ENCODE results near the gene LRPAP1.
A peak's percentile ranks its signal among the peaks of the same experiment; 100 is the strongest.

Gene LRPAP1

DNA sequence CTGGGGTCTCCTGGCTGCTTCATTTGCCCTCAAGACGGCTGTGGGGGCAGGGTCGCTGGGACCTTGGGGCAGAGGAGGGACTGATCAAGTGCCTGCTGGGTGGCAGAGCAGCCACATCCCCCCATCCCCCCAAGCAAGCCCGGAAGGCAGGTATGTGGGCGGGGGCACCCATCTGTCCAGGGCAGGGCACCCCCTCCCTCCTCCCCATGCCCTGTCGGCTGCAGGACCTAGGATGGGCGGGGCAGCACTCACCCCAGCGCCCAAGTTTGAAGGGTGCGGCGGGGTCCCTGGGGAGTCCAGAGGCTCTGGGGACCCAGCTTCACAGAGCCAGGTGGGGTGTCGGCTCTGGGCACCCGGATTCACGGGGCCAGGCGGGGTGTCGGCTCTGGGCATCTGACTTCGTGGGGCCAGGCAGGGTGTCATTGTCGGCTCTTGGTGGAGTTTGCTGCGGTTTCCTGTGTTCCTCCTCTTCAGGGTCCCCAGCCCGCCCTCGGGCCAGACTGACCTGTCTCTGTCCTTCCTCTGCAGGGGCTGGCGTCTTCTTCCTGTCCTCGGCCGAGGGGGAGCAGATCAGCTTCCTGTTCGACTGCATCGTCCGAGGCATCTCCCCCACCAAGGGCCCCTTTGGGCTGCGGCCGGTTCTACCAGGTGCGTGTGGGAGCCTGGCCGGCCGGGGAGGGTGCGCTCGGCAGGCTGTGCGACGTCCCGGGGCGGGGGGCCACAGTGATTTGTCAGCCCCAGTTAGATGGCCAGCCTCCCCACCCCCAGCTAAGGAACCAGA is 47.0 kb downstream of the LRPAP1 start:
- DNase-seq (ENCODE audit: low spot score): no peak

DNA sequence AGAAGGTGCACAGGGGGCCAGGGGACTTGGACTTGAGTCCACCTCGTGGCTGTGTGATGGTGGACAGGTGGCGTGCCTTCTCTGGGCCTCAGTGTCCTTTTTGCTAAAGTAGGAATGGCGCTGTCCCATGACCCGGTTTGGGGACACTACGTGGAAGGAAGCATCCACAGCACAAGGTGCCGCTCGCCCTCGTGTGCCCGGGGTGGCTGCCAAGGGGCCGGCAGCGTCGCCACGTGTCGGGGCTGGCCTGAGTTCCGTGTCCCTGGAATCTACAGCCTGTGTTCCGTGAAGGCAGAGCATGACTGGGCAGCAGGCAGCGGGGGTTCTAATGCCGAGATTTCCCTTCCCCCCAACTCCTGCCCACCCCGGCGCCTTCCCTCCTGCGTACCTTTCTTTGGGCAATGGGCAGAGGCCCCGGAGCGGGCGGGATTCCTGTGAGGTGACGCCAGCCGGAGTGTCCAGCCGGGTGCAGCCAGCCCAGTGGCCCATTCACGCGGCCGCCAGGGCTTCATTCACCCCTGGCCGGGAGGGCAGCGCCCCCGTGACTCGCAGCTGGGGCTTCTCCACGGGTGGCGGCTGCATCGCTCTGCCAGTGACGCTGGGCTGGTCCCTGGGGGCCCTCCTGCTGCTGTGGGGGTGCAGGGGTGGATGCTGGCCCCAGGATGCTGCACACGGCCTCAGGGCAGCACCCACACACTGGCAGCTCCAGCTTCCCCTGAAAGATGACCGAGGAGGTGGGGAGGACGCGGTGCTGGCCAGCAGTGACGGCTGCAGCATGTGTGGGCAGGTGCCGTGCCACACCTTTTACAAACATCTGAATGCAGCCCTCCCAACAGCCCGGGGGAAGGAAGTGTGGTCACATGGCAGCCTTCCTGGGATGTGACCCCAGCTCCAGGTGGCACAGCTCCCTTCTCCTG is 47.9 kb downstream of the LRPAP1 start:
- DNase-seq (ENCODE audit: low spot score): no peak

DNA sequence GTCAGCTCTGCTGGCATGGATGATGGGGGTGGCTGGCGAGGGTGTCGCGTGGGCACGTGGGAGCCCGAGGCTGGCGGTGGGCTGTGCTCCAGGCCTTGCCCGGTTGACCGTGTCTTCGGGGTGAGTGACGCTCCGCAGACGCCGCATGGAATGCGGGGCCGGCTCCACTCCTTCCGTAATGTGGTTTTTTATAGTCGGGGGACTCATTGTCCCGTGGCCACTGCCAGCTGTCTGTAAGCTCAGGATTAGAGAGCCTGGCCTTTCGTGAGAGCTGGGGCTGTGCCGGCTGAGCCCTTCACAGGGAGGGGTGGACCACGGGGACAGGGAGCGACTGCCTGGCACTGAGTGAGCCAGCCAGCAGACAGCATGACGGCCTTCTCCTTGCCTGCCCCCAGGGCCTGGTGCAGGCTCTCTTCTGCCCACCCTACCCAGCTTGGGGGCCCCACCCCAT is 48.7 kb downstream of the LRPAP1 start:
- DNase-seq (ENCODE audit: low spot score): no peak

DNA sequence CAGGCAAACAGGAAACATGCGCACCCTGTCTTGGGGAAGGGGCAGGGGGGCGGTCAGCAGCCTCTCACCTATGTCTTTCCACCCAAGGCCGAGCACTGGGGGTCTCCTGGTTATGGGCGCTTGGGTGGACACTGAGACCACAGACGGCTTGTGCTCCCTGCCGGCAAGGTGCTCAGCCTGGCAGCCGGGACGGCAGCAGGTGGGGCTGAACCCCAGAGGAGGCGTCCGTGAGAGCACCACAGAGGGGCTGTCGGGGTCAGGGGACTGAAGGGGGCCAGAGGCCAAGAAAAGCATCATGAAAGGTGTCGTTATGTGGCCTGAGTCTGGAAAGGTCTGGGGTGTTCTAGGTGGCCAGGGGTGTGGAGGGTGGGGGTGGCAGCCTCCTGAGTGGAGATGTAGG is 49.5 kb downstream of the LRPAP1 start:
- no peak for DNase-seq (ENCODE audit: low spot score)

DNA sequence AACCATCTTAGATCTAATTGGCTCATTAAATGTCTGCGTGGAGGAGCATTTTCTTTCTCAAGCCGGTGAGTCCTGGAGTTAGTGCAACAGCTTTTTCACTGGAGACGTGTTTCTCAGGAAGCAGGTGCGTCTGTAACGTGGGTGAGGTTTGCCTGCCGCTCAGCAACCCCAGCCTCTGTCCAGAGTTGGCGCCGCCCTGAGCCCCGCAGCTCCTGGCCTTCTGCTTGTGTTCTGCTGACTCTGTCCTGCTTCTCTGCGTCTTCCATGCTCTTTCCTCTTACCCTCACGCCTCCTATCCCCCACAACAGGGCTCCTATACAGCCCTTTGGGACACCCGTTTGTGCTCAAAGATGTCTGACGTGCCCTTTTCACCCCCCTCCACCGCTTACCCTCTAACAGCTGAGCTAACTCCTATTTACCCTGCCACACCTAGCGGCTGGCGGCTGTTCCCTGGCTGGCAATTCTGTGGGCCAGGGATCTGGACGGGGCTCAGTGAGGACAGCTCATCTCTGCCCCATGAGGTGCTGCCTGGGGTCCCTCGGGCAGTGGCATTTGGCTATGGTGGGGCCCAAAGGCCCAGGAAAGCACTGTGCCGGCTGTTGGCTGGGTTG is 50.3 kb downstream of the LRPAP1 start:
- no peak for DNase-seq (ENCODE audit: low spot score)

DNA sequence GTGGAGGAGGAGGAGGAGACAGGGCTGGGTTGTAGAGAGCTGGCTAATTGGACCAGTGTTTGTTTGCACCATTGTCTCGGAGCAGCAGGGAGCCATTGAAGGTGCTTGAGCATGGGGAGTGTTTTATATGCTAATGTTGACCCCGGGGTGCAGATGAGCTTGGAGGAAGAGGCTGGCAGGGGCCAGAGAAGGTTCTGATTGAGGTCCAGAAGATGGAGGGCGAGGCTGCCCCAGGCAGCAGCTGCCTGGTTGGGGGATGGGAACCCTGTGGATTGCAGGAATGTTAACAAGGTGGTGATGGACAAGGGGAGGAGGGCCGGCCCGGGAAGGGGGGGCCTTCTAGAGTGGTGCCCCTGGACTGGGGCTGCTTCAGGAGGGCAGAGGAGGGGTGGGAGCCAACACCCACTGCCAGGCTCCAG is 51.1 kb downstream of the LRPAP1 start:
- no peak for DNase-seq (ENCODE audit: low spot score)

DNA sequence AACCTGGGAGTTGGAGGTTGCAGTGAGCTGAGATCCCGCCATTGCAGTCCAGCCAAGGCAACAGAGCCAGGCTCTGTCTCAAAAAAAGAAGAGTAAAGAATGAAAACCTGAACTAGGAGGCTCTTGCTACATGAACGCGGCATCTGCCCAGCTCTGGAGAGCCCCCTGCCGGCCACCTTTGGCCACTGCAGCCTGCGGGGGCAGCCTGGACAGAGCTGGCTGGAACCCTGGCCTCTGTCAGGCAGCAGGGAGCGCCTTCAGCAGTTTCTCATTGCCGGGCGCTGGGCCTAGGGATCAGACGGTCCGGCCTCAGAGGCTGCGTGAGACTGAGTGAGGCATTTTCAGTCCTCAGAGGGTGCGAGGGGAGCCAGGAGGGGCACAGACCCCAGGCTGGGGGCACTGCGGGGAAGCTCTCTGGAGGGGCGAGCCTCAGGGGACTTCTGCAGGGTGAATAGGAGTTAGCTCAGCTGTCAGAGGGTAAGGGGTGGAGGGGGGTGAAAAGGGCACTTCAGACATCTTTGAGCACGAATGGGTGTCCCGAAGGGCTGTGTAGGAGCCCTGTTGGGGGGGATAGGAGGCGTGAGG is 51.6 kb downstream of the LRPAP1 start:
- DNase-seq (ENCODE audit: low spot score): peak; percentile 90

DNA sequence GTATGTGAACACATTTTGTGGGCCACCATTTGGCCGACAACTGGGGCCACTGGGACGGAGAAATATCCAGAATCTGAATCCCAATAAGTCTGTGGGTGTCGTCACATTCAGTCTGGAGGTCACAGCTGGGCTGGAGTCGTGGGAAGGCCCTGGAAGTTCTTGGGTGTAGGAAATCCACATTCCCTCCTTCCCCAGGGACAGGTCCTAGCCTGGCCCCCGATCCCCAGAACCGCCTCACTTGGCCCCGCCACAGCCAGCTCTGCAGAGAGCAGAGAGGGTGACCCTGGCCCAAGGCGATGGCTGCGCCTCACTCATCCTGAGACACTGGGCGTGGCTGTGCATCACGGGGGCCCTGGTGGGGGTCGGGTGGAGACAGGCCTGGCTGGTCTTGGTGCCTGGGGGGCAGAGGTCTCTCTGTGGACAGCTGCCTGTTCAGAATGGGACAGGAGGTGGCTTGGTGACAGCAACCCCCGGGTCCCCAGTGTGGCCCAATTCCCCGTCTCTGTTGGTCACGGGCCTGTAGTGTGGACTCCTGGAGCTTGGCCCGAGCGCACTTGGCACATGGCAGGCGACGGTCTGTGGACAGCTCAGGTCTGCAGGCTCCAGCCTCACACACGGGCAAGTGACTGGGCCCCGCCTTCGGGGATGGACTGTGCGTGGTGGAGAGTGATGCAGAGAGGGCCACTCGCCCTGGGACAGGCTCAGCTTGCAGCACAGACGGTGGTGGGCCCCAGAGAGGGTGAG is 52.7 kb downstream of the LRPAP1 start:
- no peak for DNase-seq (ENCODE audit: low spot score)

DNA sequence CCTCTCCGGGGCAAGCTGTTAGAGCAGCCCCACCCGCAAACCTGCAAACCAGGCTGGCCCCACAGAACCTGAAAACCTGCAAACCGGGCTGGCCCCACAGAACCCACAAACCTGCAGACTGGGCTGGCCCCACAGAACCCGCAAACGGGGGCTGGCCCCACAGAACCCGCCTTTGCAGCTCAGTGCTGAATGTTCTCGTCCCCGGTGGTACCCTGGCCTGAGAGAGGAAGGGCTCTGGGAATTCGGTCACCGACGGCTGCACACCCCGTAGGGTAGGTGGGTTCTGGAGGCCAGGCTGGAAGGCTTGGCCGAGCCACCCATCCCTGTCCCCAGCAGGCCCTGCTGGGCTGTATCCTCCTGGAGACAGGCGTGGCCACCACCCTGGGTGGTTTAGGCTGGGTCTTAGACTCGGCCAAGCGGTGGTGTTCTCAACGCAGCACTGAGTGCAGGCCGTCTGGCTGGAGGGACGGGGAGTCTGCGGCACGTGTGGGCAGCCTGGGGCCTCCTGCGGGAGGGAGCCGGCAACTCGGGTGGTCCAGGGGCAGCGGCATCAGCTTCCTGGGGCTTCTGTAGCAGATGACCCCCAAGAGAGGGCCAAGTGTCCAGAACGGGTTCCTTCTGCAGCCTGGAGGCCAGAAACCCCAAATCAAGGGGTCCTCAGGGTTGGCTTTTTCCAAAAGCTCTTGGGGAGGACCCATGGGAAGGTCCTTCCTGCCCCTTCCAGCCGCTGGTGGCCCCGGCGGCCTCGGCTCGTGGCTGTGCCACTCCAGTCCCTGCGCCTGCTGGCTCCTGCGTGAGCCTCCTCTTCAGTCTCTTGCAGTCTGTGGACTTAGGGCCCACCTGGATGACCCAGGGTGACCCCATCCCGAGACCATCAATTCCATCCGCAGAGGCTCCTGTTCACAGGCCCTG is 53.5 kb downstream of the LRPAP1 start:
- no peak for DNase-seq (ENCODE audit: low spot score)

DNA sequence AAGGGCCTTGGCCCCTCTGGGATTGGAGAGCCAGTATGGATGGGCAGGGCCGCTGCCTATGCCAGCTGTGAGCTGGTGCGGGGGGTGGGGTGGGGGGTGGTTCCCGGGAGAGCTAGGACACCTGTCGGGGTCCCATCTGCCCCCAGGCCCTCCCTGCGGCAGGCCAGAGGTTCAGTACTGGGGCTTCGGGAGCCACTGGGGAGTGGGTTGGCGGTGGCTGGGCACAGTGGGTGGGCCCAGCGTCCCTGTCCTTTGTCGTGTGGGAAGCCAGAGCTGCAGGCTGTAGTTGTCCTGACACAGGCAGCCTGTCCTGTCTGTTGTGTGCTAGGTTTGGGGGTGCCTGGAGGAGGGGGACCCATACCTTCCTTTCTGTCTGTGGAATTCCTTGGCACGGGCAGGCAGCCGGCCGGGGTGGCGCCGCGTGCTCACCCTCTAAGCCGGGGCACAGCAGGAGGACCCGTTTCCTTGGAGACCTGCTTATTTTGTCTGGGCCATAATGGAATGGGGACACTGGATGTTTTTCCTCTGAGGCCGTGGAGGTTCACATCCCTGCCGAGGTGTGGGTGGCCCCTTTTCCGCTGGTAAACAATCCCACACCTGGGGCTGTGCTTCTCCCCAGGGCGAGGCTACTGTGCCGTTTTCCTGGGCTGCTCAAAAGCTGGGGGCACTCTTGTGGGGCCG is 54.3 kb downstream of the LRPAP1 start:
- no peak for DNase-seq (ENCODE audit: low spot score)

DNA sequence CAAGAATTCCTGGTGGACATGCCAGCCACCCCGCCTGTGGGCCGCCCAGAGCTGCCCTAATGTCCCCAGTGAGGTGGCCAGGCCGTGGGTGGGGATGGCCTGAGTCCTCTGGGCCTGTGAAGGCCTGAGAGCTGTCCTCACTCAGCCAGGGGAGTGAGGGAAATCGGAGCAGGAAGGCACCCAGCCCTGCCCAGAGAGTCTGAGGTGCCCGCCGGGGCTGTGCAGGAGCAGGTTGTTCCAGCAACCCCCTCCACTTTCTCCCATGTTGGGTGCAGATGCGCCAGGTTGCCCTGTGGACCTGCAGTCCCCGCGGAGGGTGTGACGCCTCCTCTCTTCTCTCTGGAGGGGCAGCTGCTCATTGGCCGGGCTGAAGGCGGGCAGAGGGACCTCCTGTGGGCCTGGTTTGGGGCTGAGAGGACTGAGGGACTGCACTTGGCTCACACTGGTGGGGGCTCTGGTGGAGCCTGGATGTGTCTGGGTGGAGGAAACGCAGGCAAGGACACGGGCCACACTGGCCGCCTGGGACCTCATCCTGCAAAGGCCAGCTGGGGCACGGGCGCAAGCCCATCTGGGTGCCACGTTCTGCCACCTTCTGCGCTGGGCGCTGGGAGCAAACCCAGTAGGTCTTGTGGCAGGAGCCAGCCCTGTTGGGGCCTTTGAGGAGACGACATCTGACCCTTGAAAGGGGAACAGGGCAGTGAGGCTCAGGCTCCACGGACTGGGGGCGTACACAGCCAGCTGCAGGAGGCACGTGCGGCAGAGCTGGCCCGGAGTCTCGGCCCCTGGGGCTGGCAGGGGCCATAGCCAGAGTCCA is 55.1 kb downstream of the LRPAP1 start:
- no peak for DNase-seq (ENCODE audit: low spot score)

DNA sequence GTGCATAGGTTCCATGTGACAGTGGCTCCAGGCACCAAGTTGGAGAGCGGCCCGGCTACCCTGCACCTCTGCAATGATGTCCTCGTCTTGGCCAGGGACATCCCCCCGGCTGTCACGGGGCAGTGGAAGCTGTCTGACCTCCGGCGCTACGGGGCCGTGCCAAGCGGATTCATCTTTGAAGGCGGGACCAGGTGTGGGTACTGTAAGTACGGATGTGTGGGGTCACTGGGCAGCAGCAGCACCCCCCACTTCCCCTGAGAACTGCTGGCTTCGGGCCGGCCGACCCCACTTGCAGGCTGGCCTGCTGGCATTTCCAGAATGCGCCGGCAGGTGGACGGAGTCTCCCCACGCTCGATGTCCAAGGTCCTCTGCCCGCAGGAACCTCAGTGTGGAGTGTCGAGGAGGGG is 55.9 kb downstream of the LRPAP1 start:
- no peak for DNase-seq (ENCODE audit: low spot score)

DNA sequence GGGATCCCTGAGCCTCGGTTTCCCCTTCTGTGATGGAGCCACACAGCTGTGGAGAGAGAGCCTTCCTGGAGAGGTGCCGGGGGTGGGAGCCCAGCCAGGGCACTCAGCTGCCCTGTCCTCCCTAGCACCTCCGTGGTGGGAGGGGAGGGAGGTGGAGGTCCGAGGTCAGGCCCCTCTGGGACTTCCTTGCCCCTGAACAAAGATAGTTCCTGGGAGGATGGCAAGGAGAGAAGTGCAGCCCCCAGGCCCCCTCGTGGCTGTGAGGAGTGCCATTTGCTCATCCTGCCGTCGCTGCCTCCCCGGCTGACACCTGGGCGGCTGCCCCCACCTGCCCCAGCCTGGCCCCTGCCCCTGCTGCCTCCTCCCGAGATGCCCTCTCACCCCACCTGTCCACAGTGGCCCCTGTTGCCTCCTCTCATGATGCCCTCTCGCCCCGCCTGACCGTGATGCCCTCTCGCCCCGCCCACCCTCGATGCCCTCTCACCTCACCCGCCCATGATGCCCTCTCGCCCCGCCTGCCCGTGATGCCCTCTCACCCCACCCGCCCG is 56.4 kb downstream of the LRPAP1 start:
- no peak for DNase-seq (ENCODE audit: low spot score)

DNA sequence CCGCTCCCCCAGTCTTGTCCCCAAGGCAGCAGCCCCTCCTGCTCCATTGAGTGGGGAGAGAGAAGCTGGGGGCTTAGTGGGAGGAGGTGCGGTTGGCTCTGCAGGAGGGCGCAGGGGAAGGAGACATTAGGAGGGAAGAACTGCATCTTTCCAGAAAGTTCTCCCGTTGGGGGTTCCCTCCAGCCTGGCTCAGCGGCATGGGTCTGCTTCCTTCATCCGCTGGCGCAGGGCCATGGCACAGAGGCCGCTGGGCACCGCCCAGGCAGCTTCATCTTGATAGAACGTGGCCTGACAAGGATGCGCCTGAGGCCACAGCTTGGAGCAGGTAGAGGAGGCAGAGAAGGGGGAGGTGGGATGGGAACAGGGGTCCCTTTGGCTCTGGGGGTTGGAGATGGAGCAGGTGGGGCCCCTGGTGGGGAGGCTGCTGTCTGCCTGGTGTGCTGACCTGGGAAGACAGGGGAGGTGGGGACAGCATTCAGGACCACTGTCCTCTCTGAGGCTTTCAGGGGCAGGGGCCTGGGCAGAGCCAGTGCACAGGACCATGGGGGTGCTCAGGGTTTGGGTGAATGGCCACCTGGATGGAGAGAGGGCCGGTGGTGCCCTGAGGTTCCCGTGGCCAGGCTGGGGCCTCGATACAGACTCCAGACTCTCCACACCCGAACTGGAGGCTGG is 57.0 kb downstream of the LRPAP1 start:
- DNase-seq (ENCODE audit: low spot score): no peak

DNA sequence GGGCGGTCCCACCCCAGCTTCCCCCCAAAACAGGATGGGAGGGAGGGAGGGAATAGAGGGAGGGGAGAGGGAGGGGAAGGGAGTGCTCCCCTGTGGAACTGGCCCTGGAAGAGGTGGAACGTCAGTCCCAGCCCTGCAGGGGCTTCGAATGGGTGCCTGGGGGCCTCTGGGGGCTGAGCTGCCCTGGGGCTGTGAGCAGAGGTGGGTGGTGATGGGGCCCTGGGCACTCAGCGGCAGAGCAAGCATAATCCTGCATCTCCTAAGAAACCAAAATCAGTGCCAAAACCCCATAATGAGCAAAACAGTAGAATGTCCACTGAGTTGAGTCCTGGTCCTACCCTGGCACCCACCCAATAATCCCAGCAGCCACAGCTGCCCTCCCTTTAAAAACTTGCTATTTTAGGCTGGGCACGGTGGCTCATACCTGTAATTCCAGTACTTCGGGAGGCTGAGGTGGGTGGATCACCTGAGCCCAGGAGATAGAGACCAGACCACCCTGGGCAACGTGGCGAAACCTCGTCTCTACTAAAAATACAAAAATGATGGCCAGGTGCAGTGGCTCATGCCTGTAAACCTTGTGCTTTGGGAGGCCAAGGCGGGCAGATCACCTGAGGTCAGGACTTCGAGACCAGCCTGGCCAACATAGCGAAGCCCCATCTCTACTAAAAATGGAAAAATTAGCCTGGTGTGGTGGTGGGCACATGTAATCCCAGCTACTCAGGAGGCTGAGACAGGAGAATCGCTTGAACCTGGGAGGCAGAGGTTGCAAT is 58.0 kb downstream of the LRPAP1 start:
- no peak for DNase-seq (ENCODE audit: low spot score)

DNA sequence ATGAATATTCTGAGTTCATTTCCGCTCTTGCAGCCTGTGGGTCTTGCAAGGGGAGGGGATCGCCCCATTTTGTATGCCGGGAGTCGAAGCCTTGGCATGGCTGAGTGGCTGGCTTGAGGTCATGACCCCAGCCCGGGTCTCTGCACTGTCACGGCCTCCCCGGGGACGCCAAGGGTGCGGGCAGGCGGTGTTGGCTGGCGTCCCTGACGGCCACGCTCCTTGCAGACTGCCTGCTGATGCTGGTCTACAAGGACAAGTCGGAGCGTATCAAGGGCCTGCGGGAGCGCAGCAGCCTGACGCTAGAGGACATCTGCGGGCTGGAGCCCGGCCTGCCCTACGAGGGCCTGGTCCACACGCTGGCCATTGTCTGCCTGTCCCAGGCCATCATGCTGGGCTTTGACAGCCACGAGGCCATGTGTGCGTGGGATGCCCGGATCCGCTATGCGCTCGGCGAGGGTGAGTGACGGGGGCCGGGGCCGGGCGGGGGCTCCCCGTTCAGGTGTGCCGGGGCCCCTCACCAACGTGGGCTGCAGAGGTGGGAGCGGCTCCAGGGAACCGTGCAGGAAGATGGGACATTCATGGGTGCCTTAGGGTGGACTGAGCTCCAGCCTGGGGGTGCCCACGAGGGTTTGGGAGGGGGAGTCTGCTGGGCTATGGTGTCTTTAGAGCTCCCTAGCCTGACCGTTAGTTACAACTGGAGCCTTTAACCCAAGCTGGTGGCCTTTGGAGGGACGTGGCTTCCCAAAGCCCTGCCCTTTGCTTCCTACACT is 58.9 kb downstream of the LRPAP1 start:
- DNase-seq (ENCODE audit: low spot score): no peak
